ENCODE results near the gene RFXANK.
A peak's percentile ranks its signal among the peaks of the same experiment; 100 is the strongest.
"Not testable (repeated sequence)": the region's sequence is repeated elsewhere in the genome, so short reads cannot be mapped to it uniquely, and the experiment has no call there.

RFXANK gene

GRCh38 chr19:19207637-19208572 is 15.8 kb downstream of the RFXANK start:
- no peak for DNase-seq

GRCh38 chr19:19209372-19209771 is 17.3 kb downstream of the RFXANK start:
- no peak for DNase-seq

DNA sequence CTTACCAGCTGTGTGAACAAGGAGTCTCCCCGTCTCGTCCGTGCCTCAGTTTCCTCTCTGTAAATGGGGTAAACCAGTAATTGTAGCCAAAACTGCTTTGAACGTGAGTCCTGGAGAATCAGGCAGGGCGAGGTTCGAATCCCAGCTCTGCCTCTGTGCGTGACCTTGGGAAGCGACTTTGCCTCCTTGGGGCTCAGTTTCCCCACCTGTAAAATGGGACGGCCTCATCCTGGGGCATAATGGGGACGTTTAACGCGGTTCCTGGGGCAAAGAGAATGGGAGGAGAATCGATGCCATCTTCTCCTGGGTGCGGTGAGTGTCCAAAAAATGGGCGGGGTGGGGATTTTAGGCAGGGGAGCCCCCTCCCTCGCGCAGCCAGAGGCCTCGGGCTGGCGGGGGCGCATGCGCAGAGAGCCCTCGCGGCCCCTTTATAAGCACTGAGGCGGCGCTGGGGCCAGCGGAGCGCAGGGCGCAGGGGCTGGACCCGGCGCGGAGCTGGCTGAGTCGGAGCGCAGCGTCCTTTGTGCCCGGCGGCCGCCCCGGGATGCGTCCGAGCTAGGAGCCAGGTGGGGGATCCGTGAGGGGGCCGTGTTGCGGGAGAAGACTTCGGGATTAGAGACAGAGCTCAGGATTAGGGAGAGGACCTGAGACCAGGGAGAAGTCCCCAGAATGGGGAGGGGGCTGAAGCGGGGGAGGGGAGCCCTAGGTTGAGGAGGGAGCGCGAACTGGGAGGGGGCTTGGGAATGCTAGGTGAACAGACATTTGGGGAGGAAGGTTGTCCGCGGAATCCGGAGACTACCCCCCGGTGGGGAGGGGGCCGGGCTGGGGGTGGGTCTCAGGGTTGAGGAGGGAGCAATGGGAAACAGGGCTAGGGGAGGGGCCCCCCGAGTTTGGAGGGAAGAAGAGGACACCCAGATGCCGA is 19.7 kb downstream of the RFXANK start, which contains the start of gene NCAN:
TSS of gene NCAN (plus strand) at position 460 of the 922 bp plus-strand sequence. CDS start 4,996 bp downstream, outside the sequence.
- no peak for DNase-seq

- DNase-seq: no peak
These were observed 20.9 kb downstream of the RFXANK start for GRCh38 chr19:19212916-19213315.

DNA sequence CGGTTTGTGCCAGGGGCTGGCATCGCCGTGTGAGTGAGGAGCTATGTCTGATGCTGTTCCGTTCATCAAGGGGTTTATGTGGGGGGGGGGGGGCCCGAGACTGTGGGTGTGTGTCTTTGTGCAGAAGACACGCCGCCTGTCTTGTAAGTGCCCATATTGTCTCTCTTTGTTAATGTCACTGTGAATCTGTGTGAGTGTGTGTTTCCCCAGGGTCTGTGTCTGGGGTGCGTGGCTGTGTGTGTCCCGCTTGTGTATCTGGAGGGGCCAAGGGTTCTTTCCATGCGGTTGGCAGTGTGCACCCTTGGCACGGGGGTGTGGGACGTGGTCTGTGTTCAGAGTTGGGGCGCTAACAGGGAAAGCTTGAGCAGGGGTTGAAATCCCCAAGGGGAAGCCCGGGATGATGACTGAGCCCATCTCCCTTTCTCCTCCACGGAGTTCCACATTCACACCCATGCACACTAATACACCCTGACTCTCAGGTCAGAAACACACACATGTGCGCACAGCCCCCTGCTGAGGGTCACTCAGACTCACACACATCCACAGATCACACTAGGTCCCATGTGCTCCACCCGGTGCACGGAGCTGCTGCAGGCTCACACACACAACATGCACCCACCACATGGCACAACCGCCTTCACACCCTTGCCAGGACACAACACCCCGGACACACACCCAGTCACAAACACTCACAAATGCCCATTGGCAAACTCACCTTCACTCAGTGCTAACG is 21.5 kb downstream of the RFXANK start:
- DNase-seq: no peak

GRCh38 chr19:19214159-19214490 is 22.1 kb downstream of the RFXANK start:
- no peak for DNase-seq

GRCh38 chr19:19214892-19215291 is 22.8 kb downstream of the RFXANK start:
- no peak for DNase-seq

- DNase-seq: no peak
These were observed 23.7 kb downstream of the RFXANK start for GRCh38 chr19:19215792-19216191.

DNA sequence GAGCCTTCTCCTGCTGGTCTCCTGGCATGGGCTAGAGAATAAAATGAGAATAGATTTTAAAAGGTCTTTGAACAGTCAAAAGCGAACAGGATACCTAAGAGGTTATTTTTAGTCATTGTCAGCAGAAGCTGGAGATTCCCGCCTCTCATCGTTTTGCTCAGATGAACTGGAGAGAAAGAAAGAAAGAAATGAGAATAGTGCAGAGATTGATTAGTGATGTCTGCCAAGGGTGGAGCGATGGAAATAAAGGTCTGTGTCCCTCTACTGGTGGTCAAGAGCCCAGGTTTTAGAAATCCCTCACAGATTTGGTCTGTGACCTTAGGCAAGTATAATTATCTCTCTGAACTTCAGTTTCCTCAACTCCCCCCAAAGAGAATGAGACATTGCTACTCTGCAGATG is 25.0 kb downstream of the RFXANK start:
- no peak for DNase-seq

DNA sequence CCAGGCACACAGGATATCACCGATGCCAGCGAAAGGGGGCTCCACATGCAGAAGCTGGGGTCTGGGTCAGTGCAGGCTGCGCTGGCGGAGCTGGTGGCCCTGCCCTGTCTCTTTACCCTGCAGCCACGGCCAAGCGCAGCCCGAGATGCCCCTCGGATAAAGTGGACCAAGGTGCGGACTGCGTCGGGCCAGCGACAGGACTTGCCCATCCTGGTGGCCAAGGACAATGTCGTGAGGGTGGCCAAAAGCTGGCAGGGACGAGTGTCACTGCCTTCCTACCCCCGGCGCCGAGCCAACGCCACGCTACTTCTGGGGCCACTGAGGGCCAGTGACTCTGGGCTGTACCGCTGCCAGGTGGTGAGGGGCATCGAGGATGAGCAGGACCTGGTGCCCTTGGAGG is 26.9 kb downstream of the RFXANK start:
- no peak for DNase-seq

- not testable (repeated sequence) for DNase-seq
These were observed 28.9 kb downstream of the RFXANK start for GRCh38 chr19:19221000-19221399.

GRCh38 chr19:19223060-19223459 is 31.0 kb downstream of the RFXANK start:
- no peak for DNase-seq

DNA sequence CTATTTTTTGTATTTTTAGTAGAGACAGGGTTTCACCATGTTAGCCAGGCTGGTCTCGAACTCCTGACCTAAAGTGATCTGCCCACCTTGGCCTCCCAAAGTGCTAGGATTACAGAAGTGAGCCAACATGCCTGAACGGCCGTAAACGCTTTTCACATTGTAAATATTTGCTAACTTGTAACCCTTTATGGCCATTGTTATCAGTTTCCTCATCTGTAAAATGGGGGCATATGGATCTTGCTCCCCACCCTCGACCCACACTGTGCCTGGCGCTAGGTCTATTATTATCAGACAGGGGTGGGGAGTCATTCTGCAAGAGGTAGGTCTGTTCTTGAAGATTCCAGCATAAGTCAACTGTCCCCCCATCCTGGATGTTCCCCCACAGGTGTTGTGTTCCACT is 31.6 kb downstream of the RFXANK start:
- DNase-seq: no peak

DNA sequence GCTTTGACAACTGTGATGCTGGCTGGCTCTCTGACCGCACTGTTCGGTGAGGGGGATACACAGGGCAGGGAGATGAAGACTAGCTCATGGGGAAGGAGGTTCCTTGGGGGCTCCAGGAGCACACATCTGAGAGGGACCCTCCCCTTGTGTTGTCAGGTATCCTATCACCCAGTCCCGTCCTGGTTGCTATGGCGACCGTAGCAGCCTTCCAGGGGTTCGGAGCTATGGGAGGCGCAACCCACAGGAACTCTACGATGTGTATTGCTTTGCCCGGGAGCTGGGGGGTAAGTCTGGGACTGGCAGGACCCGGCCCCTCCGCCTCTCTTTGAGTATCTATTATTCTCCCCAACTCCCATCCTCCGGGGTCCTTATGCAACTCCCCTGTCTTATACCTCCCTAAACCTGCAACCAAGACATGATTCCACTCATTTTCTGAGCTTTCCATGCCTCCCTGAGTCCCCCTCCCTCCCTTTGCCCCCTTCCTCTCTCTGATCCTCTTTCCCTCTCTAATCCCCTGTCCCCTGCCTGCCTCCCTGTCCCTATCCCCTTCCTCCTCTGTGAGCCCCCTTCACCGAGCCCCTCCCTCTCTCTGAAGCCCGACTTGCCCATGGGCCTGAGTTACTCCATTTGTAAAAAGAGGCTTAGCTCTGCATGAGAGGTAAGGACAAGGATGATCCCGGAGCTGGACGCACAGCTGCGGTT is 32.2 kb downstream of the RFXANK start:
- no peak for DNase-seq

DNA sequence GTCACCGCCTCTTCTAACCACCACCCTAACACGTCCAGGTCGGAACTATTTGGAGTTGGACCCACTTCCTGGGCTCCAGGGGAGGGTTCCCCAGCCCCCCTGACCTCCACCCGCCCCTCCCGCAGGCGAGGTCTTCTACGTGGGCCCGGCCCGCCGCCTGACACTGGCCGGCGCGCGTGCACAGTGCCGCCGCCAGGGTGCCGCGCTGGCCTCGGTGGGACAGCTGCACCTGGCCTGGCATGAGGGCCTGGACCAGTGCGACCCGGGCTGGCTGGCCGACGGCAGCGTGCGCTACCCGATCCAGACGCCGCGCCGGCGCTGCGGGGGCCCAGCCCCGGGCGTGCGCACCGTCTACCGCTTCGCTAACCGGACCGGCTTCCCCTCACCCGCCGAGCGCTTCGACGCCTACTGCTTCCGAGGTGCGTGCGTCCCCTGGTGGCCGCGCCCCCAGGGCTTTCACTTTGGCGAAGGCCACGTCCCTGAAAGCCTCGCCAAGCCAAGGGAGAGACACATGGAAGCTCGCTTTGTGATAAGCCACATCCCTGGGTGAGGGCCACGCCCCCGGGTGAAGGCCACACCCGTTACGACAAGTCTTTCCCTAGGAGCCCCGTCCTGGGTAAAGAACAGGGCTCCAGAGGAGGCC is 32.9 kb downstream of the RFXANK start:
- peak; percentile 70 for DNase-seq

DNA sequence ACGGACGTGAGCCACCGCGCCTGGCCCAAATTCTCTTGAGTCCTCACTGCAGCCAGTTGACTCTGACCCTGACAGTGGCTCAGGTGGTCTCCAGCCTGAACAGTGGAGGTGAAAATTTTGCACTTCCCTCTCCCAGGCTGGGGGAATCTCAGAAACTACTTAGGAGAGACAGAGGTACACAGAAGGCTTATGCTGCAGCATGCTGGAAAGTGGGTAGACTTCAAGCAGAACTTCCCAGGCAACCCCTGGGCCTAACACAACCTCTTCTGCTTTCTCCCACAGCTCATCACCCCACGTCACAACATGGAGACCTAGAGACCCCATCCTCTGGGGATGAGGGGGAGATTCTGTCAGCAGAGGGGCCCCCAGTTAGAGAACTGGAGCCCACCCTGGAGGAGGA is 34.1 kb downstream of the RFXANK start:
- no peak for DNase-seq

- DNase-seq: no peak
These were observed 34.6 kb downstream of the RFXANK start for GRCh38 chr19:19226663-19227062.

DNA sequence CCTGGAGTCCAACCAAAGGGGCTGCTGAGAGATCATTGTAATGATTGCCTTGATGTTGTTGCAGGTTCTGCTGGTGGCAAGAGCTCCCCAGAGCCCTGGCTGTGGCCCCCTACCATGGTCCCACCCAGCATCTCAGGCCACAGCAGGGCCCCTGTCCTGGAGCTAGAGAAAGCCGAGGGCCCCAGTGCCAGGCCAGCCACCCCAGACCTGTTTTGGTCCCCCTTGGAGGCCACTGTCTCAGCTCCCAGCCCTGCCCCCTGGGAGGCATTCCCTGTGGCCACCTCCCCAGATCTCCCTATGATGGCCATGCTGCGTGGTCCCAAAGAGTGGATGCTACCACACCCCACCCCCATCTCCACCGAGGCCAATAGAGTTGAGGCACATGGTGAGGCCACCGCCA is 35.2 kb downstream of the RFXANK start:
- no peak for DNase-seq

DNA sequence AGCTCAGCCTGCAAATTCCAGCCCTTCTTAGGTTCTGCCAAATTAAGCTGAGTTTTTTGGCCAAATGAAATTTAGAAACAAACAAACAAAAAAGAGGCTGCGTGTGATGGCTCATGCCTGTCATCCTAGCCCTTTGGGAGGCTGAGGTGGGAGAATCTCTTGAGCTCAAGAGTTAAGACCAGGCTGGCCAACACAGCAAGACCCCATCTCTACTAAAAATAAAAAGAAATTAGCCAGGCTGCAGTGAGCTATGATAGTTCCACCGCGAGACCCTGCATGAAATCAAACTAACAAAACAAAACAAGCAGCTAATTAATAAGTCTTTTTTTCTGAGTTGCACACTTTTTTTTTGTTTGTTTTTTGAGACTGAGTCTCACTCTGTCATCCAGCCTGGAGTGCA is 37.6 kb downstream of the RFXANK start:
- DNase-seq: no peak

GRCh38 chr19:19230999-19231398 is 38.9 kb downstream of the RFXANK start:
- DNase-seq: no peak

DNA sequence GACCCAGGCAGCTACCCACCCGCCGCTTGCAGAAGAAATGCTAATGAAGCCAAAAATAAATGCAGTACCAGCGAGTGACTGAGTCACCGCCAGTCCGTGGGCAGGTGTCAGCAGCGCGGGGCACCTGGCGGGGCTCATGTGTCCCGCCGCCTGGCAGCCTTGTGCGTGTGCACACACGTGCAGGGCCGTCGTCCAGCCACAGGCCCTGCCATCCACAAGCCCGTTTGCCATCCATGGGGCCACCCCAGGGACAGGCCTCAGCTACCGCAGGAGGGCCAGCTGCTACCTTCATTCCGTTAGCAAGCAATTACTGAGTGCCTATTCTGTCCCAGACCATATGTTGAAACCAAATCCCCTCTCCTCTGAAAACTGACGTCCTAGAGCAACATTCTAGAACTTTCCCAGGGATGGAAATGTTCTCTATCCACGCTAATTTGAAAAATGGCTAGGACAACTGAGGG is 40.2 kb downstream of the RFXANK start:
- no peak for DNase-seq

All from activated T-cell treated with anti-CD3 and anti-CD28 coated beads for 4 hours (primary cell).